Inflammatory macrophage (primary cell): ENCODE results near the gene SCN4A.

Experiments used
- DNase-seq, 2 donors: peaks; one replicate each; pipeline ENCODE4 v3.0.0-alpha.2; 2020 to 2022

The SCN4A gene

GRCh38 chr17:64001763-64002529, 29.2 kb upstream of the SCN4A start:
- peak; percentile 73 to 76 for DNase-seq

- DNase-seq, result no peak
These were observed 28.4 kb upstream of the SCN4A start for GRCh38 chr17:64001091-64001579.

GRCh38 chr17:63999680-64000531, 27.2 kb upstream of the SCN4A start:
- DNase-seq, result no peak

GRCh38 chr17:63998721-63999679, 26.3 kb upstream of the SCN4A start:
- DNase-seq, result no peak

GRCh38 chr17:63998050-63998720, 25.5 kb upstream of the SCN4A start, which contains the start of gene PRR29:
Gene PRR29 (plus strand): TSS chr17:63998351. CDS start chr17:63998365, 14 bp downstream.
- DNase-seq, result peak in 1 of 2 donors; percentile 48

GRCh38 chr17:63997341-63998048, 24.8 kb upstream of the SCN4A start:
- no peak for DNase-seq

- no peak for DNase-seq
These were observed 23.9 kb upstream of the SCN4A start for GRCh38 chr17:63996430-63997182.

GRCh38 chr17:63995626-63996025, 22.9 kb upstream of the SCN4A start:
- no peak for DNase-seq

- no peak for DNase-seq
These were observed 20.8 kb upstream of the SCN4A start for GRCh38 chr17:63993368-63993985.

GRCh38 chr17:63991611-63992010, 18.9 kb upstream of the SCN4A start:
- no peak for DNase-seq

- DNase-seq, result no peak
These were observed 17.1 kb upstream of the SCN4A start for GRCh38 chr17:63989622-63990345.

GRCh38 chr17:63988741-63989621, 16.3 kb upstream of the SCN4A start:
- DNase-seq, result no peak

- no peak for DNase-seq
These were observed 15.4 kb upstream of the SCN4A start for GRCh38 chr17:63988127-63988478.

- no peak for DNase-seq
These were observed 14.8 kb upstream of the SCN4A start for GRCh38 chr17:63987221-63988126.

GRCh38 chr17:63986821-63987220, 14.1 kb upstream of the SCN4A start:
- no peak for DNase-seq

GRCh38 chr17:63985387-63986140, 12.8 kb upstream of the SCN4A start:
- DNase-seq, result no peak
